HL-60 (cell line): ENCODE results near the gene XRCC4.

ENCODE experiments used
- CTCF ChIP-seq: IDR thresholded peaks from one replicate; pipeline ENCODE4 v1.5.1; 2011; ENCODE audit warnings: low read length, control low read depth, inconsistent platforms; ENCODE audit not compliant: insufficient read depth
- GABPA ChIP-seq: IDR thresholded peaks from 2 replicates; pipeline ENCODE4 v1.6.1; 2012; ENCODE audit warnings: low read depth
- POLR2AphosphoS5 ChIP-seq: IDR thresholded peaks from 2 replicates; pipeline ENCODE4 v1.6.1; 2012; ENCODE audit warnings: low read depth
- REST ChIP-seq: IDR thresholded peaks from 2 replicates; pipeline ENCODE4 v1.6.1; 2012; ENCODE audit warnings: low read depth; ENCODE audit not compliant: insufficient replicate concordance
- SPI1 ChIP-seq: IDR thresholded peaks from 2 replicates; pipeline ENCODE4 v1.6.1; 2012; ENCODE audit warnings: low read depth, mild to moderate bottlenecking, borderline replicate concordance

GRCh38 chr5:83364312-83365299 lies 287.3 kb downstream of the XRCC4 start:
- TF ChIP-seq CTCF (no peak), REST (no peak), POLR2AphosphoS5 (no peak), GABPA (no peak), SPI1 (no peak)
